Tibial nerve (tissue), 4 donors: ENCODE data around the gene POU2F2. TPM values are rescaled to one million over a fixed set of nuclear protein-coding genes. Genes with fewer than 3 reads are reported as not detected.
A peak's percentile ranks its signal among the peaks of the same experiment; 100 is the strongest.

ENCODE experiments used
- DNase-seq, 2 donors: peaks; one replicate each; pipeline ENCODE4 v3.0.0-alpha.2; 2019; ENCODE audit warnings: low spot score in 2 of 2
- H3K27ac ChIP-seq, 4 donors: fragments of 200-600 bp; sonication (generic) in 3 of 4; one replicate each; pipeline ENCODE4 v1.5.1; 2017 to 2019; ENCODE audit warnings: mild to moderate bottlenecking in 1 of 4
- H3K27me3 ChIP-seq, 2 donors: fragments of 200-600 bp; sonication (generic) in 1 of 2; one replicate each; pipeline versions ENCODE4 v1.5.1 to v1.6.0; 2017 to 2019
- H3K36me3 ChIP-seq, 3 donors: fragments of 200-600 bp; sonication (generic); one replicate each; pipeline ENCODE4 v1.5.1; 2018 to 2019
- H3K4me1 ChIP-seq, 4 donors: fragments of 200-600 bp; sonication (generic) in 3 of 4; one replicate each; pipeline ENCODE4 v1.5.1; 2017 to 2019
- H3K4me3 ChIP-seq, 4 donors: fragments of 200-600 bp; sonication (generic) in 3 of 4; one replicate each; pipeline ENCODE4 v1.5.1; 2017 to 2019; ENCODE audit warnings: mild to moderate bottlenecking in 1 of 4, moderate library complexity in 1 of 4
- H3K9me3 ChIP-seq, 4 donors: fragments of 200-600 bp; sonication (generic) in 3 of 4; one replicate each; pipeline ENCODE4 v1.5.1; 2017 to 2019
- EP300 ChIP-seq, 2 donors: sonication (generic); formaldehyde crosslinking; IDR thresholded peaks; one replicate each; pipeline ENCODE4 v1.6.1; 2017; ENCODE audit warnings: antibody characterized with exemption in 2 of 2, mild to moderate bottlenecking in 1 of 2
- POLR2A ChIP-seq, 2 donors: fragments of 450-650 bp; IDR thresholded peaks; one replicate each; pipeline ENCODE4 v1.6.1; 2017; ENCODE audit warnings: antibody characterized with exemption in 2 of 2, mild to moderate bottlenecking in 2 of 2, moderate library complexity in 2 of 2
- WGBS, 2 donors: methylation state at CpG; one replicate each; pipeline ENCODE4 v1.1.5; 2018; 5-methylcytosine and 5-hydroxymethylcytosine counted together
- total RNA-seq, 4 donors: library from RNA; depleted of rRNA; stranded (reverse); fragments of >200 nt; gene quantifications; one replicate each; pipeline ENCODE4 v1.1.0, GENCODE V29; 2016
- TF ChIP-seq, protein P1 (sequence below), 5 experiments: fragments of 200-600 bp in 3 of 5; fragments of 450-650 bp in 2 of 5; sonication (generic) in 3 of 5; IDR thresholded peaks; one replicate each; pipeline ENCODE4 v1.5.1; 2016 to 2019; ENCODE audit warnings: antibody characterized with exemption in 5 of 5, mild to moderate bottlenecking in 3 of 5, moderate library complexity in 2 of 5

Gene POU2F2
- total RNA-seq, 4 donors from 2014 or later, result 0.21 to 6.0 (median 0.51) TPM

DNA sequence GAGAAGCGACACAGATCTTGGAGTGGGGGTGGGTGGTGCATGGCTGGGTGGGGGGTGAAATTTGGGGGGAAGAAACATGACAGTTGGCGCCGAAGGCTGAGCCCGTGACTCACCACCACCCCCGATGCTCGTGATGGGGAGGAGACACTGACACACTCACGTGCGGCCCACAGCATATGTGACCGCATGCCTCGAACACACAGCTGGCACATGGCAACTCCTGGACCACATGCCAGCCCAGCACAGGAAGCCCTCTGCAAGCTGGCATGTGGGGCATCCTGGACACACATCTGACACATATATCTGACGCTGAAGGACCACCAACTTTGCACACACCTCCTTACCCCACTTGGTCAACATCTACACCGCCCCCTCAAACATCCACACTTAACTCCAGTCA, 61.0 kb downstream of the POU2F2 start:
- Histone ChIP-seq H3K9me3 (no peaks in the 10 kb centered on the region), H3K4me1 (peaks cover 0 to 36% (median 2%) of the 10 kb centered on the region in 4 donors), H3K27me3 (peaks cover 0 to 40% of the 10 kb centered on the region in 2 donors), H3K4me3 (no peak overlapping the region), H3K27ac (no peak overlapping the region), H3K36me3 (no peaks in the 10 kb centered on the region)
- TF ChIP-seq POLR2A (IDR thresholded peaks at IDR 0.05) (no peak), EP300 (IDR thresholded peaks at IDR 0.05) (no peak)
- TF ChIP-seq, protein P1, sequence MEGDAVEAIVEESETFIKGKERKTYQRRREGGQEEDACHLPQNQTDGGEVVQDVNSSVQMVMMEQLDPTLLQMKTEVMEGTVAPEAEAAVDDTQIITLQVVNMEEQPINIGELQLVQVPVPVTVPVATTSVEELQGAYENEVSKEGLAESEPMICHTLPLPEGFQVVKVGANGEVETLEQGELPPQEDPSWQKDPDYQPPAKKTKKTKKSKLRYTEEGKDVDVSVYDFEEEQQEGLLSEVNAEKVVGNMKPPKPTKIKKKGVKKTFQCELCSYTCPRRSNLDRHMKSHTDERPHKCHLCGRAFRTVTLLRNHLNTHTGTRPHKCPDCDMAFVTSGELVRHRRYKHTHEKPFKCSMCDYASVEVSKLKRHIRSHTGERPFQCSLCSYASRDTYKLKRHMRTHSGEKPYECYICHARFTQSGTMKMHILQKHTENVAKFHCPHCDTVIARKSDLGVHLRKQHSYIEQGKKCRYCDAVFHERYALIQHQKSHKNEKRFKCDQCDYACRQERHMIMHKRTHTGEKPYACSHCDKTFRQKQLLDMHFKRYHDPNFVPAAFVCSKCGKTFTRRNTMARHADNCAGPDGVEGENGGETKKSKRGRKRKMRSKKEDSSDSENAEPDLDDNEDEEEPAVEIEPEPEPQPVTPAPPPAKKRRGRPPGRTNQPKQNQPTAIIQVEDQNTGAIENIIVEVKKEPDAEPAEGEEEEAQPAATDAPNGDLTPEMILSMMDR (IDR thresholded peaks at IDR 0.05), result no peak
- WGBS, 2 donors, result 89 to 94% methylated on average over 12 of the region's 12 CpGs
- no peak for DNase-seq

DNA sequence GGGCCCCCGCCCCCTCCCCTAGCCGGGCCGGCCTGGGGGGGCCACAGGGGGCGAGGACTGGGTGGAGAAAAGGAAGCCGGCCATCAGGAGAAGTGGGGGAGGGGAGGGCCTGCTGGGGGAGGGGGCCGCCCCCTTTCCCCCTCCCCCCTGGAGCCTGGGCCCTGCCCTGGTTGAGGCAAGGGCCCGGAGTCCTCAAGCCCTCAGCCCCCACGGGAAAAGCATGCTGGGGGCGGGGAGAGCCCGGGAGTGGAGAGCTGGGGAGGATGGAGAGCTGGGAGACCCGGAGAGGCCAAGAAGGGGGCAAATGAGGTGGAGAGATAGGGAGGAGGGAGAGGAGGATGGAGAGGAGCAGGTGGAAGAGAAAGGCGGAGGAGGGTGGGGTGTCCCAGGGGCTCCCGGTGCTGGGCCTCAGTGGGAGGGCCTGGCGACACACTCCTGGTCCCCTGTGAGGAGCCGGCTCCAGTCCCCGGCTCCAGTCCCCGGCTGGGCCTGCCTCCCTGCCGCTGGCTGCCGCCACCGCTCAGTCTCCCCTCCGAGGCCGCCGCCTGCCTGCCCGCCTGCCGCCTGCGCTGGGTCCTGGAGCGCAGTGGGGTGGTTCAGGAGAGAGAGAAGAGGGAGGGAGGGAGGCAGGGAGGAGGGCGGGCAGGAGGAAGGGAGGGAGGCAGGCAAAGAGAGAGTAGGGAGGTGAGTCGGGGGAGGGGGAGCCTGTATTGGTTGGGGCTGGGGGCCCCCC, 62.5 kb downstream of the POU2F2 start, which contains the start of gene GRIK5:
TSS of gene GRIK5 (minus strand) at position 588 of the 733 bp plus-strand sequence. CDS start 4,436 bp downstream, outside the sequence.
- H3K4me1 ChIP-seq, result peaks cover 0 to 31% (median under 1%) of the 10 kb centered on the region in 4 donors
- no peaks in the 10 kb centered on the region for H3K9me3 ChIP-seq
- H3K27ac ChIP-seq, result peak within 1 kb of the TSS; percentile 30 to 76 (median 66)
- 5 to 6% methylated on average over 28 to 29 of the region's 29 CpGs for WGBS, 2 donors
- TF ChIP-seq EP300 (IDR thresholded peaks at IDR 0.05) (peak in 1 of 2 donors; percentile 23), POLR2A (IDR thresholded peaks at IDR 0.05) (no peak)
- H3K36me3 ChIP-seq, result peaks cover 0 to 11% (median 0%) of the 10 kb centered on the region in 3 donors
- H3K27me3 ChIP-seq, result peaks cover 0 to 49% of the 10 kb centered on the region in 2 donors
- peak within 1 kb of the TSS; percentile 27 to 53 (median 40) for H3K4me3 ChIP-seq
- no peak for DNase-seq

DNA sequence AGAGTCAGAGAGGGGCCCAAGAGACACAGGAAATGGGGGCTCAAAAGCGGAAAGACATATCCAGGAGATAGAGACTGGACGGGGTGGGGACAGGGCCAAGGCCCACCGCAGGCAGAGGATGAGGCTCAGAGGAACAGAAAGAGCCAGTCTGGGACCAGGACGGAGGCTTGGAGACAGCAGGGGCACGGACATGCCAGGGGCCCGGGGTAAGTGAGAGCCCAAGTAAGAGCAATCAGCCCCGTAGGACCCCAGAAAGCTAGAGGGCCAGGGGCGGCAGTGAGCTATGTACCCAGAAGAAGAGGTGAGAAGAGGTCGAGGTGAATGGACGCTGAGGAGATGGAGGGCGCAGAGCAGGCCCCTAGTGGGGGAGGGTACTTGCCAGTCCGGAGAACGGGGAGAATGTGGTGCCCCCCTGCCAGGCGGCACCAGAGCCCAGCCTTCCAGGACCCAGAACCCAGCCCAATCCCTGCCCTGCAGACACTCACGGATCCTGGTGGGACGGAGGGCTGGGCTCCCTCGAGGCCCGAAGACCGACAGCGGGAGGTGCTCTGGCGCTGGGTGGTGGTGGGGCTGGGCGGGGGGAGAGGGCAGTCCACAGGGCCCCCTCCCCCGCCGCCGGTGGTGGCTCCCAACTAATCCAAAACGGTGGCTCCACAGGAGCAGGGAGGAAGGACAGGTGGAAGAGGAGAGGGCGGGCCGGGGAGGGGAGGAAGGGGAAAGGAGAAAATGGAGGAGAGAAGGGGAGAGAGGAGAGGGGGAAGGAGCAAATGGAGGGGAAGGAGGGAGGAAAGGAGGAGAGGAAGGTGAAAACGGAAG, 63.3 kb downstream of the POU2F2 start:
- H3K36me3 ChIP-seq, result peaks cover 0 to 11% (median 0%) of the 10 kb centered on the region in 3 donors
- no peak for DNase-seq
- H3K4me1 ChIP-seq, result peaks cover 0 to 28% (median 0%) of the 10 kb centered on the region in 4 donors
- peak overlapping the region; percentile 27 to 53 (median 40) for H3K4me3 ChIP-seq
- H3K27ac ChIP-seq, result peak overlapping the region in 3 of 4 donors; percentile 61 to 76 (median 72)
- peaks cover 0 to 49% of the 10 kb centered on the region in 2 donors for H3K27me3 ChIP-seq
- TF ChIP-seq EP300 (IDR thresholded peaks at IDR 0.05) (no peak), POLR2A (IDR thresholded peaks at IDR 0.05) (no peak)
- TF ChIP-seq, protein P1 (IDR thresholded peaks at IDR 0.05), result no peak
- 7 to 11% methylated on average over 29 of the region's 29 CpGs for WGBS, 2 donors
- H3K9me3 ChIP-seq, result no peaks in the 10 kb centered on the region

DNA sequence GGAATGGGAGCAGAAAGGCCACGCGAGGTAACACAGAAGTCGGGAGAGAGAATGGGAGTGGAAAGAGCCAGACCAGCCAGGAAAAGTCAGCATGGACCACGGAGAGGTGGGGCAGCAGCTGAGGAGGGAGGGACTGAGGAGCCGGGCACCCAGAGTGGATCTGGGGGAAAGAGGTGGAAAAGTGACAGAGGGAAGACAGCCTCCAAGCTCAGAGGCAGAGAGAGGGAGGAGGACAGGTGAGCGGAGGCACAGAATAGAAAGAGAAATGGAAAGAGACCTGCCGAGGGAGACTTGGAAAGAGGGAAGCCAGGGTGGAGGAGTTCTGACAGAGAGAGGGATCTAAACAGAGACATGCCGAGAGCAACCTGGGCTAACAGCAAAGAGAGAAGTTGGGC, 63.9 kb downstream of the POU2F2 start:
- WGBS, 2 donors, result 33% methylated on average over 8 of the region's 8 CpGs
- H3K4me3 ChIP-seq, result peak overlapping the region in 2 of 4 donors; percentile 42 to 53
- H3K27ac ChIP-seq, result peak overlapping the region in 1 of 4 donors; percentile 76
- DNase-seq, result no peak
- H3K4me1 ChIP-seq, result peaks cover 0 to 28% (median 0%) of the 10 kb centered on the region in 4 donors
- peaks cover 0 to 49% of the 10 kb centered on the region in 2 donors for H3K27me3 ChIP-seq
- no peaks in the 10 kb centered on the region for H3K9me3 ChIP-seq
- no peak for TF ChIP-seq POLR2A (IDR thresholded peaks at IDR 0.05)
- TF ChIP-seq, protein P1 (IDR thresholded peaks at IDR 0.05), result no peak
- no peak for TF ChIP-seq EP300 (IDR thresholded peaks at IDR 0.05)
- H3K36me3 ChIP-seq, result peaks cover 0 to 16% (median 0%) of the 10 kb centered on the region in 3 donors

DNA sequence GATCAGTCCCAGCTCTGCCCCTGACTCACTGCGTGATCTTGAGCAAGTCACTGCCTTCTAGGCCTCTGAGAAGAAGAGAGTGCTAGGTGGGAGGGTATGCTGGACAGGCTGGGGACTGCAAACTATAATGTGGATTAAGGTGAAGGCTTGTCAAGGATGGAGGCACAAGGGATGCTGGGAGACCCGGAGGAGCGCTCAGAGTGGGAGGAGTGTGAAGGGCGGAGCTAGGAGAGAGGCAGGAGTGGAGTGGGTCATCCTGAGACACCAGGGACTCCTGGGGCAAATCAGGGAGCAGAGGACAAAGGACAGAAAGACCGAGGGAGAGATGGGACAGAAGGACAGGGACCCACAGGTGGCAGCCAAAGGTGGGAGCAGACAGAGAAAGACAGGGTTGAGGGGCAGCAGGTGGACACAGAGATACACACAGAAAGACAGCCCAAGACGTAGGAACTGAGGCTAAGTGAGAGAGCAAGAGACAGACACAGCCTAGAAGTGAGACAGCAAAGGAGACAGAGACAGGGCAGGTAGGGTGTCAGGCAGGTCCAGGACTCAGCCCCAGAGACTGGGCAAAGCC, 64.8 kb downstream of the POU2F2 start:
- Histone ChIP-seq H3K4me1 (peaks cover 0 to 28% (median 0%) of the 10 kb centered on the region in 4 donors), H3K27ac (no peak overlapping the region), H3K36me3 (peaks cover 0 to 25% (median 0%) of the 10 kb centered on the region in 3 donors), H3K27me3 (peaks cover 0 to 49% of the 10 kb centered on the region in 2 donors), H3K9me3 (no peaks in the 10 kb centered on the region), H3K4me3 (no peak overlapping the region)
- WGBS, 2 donors, result 74 to 77% methylated on average over 6 of the region's 6 CpGs
- no peak for DNase-seq
- TF ChIP-seq EP300 (IDR thresholded peaks at IDR 0.05), result no peak
- no peak for TF ChIP-seq POLR2A (IDR thresholded peaks at IDR 0.05)
- TF ChIP-seq, protein P1 (IDR thresholded peaks at IDR 0.05), result no peak
